HG02798 (cell line): Measurements from ENCODE around the gene AGTPBP1.
"Not testable (repeated sequence)": the region's sequence is repeated elsewhere in the genome, so short reads cannot be mapped to it uniquely, and the experiment has no call there.

ENCODE experiments used
- ATAC-seq: cut with Tn5 transposase; IDR thresholded peaks from one replicate; pipeline ENCODE4 v1.9.1; 2021; ENCODE audit warnings: mild to moderate bottlenecking; ENCODE audit not compliant: unreplicated experiment, poor library complexity

The AGTPBP1 gene, protein sequence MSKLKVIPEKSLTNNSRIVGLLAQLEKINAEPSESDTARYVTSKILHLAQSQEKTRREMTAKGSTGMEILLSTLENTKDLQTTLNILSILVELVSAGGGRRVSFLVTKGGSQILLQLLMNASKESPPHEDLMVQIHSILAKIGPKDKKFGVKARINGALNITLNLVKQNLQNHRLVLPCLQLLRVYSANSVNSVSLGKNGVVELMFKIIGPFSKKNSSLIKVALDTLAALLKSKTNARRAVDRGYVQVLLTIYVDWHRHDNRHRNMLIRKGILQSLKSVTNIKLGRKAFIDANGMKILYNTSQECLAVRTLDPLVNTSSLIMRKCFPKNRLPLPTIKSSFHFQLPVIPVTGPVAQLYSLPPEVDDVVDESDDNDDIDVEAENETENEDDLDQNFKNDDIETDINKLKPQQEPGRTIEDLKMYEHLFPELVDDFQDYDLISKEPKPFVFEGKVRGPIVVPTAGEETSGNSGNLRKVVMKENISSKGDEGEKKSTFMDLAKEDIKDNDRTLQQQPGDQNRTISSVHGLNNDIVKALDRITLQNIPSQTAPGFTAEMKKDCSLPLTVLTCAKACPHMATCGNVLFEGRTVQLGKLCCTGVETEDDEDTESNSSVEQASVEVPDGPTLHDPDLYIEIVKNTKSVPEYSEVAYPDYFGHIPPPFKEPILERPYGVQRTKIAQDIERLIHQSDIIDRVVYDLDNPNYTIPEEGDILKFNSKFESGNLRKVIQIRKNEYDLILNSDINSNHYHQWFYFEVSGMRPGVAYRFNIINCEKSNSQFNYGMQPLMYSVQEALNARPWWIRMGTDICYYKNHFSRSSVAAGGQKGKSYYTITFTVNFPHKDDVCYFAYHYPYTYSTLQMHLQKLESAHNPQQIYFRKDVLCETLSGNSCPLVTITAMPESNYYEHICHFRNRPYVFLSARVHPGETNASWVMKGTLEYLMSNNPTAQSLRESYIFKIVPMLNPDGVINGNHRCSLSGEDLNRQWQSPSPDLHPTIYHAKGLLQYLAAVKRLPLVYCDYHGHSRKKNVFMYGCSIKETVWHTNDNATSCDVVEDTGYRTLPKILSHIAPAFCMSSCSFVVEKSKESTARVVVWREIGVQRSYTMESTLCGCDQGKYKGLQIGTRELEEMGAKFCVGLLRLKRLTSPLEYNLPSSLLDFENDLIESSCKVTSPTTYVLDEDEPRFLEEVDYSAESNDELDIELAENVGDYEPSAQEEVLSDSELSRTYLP

DNA sequence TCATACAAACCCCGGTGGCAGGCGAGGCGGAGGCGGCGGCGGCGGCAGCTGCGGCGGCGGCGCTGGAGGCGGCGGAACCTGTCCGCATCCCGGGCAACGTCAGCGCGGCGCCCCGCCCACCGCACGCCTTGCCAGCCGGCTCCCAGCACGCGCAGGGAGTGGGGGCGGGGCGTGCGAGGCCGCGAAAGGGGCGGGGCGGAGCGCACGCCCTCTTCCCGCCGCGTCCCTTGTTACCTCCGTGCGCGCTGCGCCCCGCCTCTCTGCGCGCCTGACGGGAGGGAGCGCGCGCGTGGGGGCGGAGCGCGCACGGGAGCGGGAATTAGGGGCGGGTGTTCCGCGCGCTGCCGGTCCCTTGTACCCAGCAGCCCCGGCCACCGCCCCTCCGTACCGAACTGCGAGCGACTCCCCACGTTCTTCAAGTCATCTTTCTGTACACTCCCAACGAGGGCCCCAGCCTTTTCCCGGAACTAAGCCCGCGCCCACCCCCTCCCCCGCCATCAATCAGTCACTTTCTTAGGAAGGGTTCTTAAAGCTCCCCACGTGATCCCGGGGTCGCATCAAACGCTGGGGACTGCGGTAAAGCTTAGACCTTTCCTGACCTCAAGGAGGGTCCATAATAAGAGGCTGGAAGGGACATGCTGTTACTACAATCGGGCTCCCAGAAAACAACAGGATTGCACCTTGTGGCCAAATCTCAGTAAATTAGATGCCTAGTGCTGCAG, at the start of gene AGTPBP1:
TSS of gene AGTPBP1 (minus strand) at position 80 of the 722 bp plus-strand sequence. CDS start 29,421 bp downstream, outside the sequence.
- ATAC-seq = peak; percentile 90

DNA sequence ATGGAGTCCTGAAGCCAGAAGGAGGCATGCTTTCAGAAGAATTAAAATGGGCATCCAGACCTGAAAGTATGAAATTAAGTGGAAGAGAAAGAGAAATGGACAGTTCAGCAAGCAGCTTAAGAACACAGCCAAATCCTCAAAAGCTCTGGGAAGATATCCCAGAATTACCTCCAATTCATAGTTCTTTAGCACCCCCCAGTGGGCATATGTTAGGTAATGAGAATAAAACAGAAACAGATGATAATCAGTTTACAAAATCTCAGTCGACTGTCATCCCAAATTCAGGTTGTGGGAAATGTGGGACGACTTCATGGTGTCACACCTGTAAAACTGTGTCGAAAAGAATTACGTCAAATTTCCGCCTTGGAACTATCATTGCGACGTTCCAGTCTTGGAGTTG, 44.4 kb upstream of the AGTPBP1 start:
- ATAC-seq = not testable (repeated sequence)

DNA sequence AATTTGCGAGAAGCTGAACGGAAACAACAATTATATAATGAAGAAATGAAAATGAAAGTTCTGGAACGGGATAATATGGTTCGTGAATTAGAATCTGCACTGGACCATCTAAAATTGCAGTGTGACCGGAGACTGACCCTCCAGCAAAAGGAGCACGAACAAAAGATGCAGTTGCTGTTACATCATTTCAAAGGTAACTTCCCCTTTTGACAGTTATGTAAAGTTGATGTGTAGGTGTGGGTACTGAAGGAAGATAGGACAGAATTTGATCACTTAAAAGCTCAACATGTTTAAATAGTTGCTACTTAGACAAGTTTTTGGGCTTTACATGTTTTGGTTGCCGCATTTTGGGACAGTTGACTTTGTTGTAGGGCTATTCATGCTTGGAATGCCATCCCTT, 32.1 kb upstream of the AGTPBP1 start:
- peak; percentile 58 for ATAC-seq

DNA sequence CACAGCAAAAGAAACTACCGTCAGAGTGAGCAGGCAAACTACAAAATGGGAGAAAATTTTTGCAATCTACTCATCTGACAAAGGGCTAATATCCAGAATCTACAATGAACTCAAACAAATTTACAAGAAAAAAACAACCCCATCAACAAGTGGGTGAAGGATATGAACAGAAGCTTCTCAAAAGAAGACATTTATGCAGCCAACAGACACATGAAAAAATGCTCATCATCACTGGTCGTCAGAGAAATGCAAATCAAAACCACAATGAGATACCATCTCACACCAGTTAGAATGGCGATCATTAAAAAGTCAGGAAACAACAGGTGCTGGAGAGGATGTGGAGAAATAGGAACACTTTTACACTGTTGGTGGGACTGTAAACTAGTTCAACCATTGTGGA, 20.0 kb upstream of the AGTPBP1 start:
- ATAC-seq = not testable (repeated sequence)

DNA sequence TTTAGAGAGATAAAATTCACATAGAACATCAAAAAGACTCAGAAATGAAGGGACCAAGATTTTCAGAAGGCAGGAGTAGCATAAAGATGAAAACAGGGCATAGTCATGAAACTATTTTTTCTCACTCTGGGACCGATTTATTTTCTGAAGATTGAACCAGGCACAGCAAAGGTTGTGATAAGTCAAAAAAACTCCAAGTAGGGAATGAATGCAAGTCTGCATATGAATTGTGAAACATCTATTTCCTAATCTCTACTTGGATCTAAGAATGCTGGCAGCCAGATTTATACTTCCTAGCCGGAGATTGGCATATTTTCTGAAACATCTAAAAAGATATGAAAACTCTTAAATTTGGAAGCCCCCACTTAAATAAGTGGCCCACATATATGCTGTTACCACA, 16.0 kb upstream of the AGTPBP1 start:
- not testable (repeated sequence) for ATAC-seq

DNA sequence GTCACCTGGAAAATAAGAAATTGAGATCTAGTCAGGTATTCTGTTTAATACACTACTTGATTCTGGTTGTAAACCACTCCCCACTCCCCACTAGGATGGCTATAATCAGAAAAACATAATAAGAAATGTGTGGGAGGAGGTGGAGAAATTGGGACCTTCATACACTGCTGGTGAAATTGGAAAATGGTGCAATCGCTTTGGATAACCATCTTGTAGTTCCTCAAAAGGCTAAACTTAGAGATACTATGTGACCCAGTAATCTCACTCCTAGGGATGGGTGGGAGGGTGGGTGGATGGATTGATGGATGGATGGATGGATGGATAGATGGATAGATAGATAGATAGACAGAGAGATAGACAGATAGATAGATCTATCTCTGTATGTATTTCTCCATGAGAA, 14.5 kb upstream of the AGTPBP1 start:
- not testable (repeated sequence) for ATAC-seq

DNA sequence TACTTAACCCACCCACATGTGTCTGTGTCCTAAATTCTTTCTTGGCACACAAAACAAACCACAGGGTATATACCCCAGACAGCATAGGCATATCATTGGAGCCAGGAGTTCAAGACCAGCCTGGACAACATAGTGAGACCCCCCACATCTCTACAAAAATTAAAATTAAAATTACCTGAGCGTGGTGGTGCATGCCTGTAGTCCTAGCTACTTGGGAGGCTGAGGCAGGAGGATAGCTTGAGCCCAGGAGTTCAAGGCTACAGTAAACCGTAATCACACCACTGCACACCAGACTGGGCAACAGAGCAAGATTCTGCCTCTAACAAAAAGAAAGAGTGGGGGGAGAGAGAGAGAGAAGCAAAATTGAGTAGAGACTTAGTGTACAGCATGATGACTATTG, 4.6 kb upstream of the AGTPBP1 start:
- no peak for ATAC-seq

DNA sequence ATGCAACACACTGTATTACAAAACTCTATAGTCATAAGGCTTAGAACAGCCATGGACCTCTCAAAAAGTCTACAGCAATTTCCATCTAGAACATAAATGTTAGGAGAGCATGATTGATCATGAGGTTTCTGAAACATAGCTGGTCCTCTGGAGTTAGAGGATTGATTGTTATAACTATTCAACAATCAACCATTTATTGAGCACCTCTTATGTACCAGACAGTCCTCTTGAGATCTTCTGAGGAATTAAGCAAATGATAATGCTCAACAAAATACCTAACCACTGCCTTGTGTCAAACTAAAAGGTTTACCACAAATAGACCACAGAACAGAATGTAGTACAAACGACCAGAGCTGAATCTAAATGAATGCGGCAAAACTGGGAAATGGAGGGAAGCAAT, 3.4 kb upstream of the AGTPBP1 start:
- ATAC-seq = no peak

DNA sequence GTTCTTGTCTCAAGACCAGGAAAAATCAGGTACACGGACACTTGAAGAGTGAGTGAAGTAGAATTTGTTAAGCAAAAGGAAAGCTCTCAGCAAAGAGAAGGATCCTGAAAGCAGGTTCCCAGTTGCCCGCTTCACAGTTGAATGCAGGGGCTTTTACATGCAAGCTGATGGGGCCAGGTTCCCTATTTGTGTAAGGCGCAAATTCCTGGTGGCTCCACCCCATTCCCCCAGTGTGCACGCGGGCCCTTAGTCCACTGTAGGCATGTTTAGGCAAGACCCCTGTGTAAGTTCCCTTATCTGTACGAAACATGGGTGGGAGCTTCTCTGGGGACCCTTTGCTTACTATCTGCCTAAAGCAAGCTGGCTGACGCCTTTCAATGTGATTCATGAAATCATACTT, 2.7 kb upstream of the AGTPBP1 start:
- no peak for ATAC-seq

DNA sequence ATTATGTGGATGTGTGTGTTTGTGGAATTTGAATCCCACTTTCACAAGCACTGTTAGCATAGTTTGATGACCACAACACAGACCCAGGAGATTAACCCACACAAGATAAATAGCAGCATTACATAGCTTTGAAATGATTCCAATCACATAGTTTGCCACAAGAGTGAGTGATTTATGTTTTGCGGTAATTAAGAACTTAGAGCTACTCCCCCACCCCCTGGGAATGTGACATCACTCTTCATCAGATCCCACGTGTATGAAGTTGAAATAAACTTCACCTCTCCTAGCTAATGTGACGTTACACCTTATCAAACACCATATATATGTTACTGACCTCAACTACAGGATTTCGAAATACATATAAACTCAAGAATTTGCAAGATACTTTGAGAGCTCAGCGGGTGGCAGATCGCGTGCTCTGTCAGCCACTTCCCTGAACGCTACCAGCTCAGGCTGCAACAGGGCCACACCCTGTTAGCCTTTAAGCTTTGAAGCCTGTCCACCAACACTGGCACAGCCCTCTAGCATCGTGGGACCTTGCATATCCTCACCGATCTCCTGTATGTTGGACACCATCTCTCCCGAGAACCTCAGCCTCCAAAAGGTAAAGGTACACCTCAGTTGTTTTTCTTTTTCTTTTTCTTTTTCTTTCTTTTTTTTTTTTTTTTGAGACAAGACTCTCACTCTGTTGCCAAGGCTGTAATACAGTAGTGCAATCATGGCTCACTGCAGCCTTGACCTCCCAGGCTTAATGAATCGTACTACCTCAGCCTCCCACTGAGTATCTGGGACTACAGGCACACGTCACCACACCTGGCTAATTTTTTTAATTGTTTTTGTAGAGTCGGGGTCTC, 1.7 kb upstream of the AGTPBP1 start:
- no peak for ATAC-seq

DNA sequence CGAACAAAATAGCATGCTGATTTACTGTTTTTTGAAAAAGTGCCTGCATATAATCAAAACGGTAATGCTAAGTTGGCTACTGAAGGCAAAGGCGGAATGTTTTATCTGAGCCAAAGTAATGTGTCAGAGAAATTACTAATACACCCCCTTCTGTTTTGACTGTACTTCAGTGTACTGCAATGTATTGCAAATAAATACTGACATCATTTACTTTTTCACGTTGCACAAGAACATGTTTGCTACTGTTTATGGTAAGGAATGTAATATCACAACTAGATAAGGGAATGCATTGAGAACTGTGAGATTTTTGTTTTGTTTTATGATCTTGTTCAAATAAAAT, 813 bp upstream of the AGTPBP1 start:
- ATAC-seq = no peak

DNA sequence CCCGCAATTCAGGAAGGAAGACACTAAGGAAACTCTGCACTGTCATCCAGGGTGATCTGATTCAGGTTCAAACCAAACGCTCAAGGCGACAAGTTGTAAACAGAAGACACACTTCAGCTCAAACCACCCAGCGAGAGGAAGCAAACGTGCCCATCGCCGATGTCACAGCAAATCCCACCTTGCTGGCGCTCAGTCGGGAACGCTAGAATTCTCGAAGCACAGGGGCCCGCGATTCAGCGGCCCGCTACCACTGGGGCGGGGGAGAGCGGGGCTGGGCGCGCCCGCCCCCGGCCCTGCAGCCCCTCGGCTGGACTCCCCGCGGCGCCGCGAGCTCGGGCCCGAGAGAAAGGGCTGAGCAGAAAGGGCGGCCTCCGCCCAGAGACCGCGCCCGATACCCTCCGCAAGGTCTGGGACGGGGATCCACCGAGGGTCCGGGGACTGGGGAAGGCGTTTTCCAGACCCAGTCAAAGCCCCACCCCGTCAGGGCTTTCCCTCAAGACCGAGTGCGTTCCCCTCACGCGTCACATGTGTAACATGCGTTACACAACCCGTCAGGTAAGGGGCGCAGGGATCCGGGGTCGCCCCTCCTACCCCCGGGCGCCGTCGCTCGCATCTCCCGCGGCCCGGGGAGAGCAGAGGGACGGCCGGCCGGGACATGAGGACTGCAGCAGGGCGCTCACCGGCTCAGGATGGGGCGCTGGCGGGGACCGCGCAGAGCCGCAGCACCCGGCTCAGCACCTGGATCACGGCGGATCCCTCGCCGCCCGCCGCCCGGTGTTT, 469 bp downstream of the AGTPBP1 start:
- peak; percentile 56 for ATAC-seq

DNA sequence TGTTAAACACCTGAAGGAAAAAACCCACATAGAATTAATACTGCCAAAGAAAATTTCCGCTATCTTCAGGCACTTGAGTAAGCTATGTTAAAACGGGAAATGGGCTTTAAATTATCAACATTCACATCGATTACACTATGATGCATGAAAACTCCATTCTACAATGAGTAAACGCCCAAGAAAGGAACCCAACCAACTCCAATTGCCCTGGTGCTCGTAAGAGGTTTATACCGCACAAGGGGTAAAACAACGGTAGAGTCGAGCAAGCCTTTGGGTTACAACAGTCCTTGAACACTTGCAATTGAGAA, 1.0 kb downstream of the AGTPBP1 start:
- no peak for ATAC-seq

DNA sequence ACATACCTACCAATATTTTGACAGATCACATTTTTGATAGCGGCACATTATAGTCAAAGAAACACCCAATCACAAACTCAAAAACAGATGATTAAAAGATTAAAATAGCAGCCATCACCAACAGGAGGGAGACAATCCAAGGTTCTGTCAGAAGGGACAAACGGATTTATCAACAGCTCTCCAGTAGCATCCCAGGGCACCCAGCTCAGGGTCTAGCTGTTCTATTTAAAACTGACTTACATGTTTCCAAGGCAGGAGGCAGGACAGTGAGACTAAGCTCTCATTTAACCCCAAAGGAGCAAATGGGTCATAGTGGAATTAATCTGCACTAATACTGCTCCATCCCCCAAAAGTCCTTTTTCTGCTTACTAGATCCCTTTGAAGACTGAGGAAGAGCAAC, 3.2 kb downstream of the AGTPBP1 start:
- no peak for ATAC-seq

DNA sequence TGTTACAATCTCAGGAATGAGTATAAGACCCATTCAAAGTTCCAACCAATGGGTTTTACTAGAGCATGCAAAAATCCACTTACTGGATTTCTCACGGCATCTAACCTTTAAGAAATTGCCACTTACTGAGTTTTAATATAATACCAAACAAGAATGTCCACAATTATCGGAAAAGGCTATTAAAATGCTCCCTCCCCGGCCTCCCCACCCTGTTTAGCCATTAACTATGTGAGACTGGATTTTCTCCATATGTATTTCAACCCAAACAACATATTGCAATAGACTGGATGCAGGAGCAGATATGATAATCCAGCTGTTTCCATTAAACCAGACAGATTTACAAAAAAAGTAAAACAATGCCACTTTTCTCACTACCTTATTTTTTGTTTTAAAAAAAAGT, 4.1 kb downstream of the AGTPBP1 start:
- no peak for ATAC-seq

DNA sequence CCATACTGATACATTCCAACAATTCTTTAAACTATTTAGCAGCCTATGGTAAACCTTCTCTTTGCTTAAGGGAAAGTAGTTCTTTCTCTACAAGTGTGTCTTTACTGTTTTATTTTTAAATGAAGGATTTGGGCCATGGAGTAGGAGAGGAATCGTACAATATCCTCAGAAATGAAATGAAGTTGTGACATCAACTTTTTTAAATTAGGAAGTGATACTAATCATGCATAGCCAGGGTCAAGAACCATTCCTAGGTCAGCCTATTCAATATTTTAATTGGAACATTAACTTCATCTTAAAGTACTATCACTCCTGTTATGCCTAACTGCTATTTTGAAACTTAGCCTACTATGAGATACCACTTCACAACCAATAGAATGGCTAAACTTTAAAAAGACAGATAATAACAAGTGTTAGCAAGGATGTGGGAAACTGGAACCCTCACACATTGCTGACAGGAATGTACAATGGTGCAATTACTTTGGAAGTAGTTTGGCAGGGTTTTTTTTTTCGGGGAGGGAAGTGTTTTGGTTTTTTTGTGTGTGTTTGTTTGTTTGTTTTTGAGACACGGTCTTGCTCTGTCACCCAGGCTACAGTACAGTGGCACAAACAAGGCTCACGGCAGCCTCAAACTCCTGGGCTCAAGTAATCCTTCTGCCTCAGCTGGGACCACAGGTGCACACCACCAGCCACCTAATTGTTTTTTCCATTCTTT, 10.7 kb downstream of the AGTPBP1 start:
- ATAC-seq = no peak

DNA sequence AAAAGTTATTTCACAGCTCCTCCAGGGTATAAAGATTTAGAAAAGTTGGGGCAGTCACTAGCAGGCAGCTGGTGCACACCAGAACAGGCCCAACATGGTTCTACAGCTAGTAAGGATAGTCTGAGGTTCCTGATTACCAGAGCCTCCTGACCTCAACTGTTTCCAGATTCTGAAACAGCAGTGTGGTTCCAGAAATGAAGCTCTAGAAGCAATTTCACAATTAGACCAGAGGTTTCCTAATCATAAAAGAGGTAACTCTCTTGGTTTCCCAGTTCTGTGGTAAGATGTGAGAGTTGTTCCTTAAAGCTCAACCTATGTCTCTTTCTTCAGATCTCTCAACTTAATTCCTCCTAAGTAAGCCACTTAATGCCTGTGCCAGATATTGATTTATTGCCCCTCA, 11.9 kb downstream of the AGTPBP1 start:
- ATAC-seq = no peak

DNA sequence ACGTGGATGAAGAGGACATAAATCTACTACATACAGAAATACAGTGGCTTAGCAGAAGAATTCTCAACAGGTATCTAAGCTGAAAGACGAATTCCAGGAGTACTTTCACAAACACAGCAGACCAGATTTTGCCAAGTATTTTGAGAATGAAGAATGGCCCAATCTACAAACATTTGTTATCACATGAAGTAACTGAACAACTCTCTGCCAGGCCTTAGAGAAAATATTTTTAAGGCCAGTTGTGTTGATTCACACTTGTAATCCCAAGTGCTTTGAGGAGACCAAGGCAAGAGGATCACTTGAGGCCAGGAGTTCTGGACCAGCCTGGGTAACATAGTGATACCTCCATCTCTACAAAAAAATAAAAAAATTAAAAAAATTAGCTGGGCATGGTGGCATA, 14.3 kb downstream of the AGTPBP1 start:
- no peak for ATAC-seq
